Fibroblast of lung (primary cell): ENCODE results near the gene BCAN.

Source experiments
- EZH2 ChIP-seq: IDR thresholded peaks from 2 replicates; pipeline ENCODE4 v1.5.1; 2012; ENCODE audit warnings: low read length, control low read depth, mild to moderate bottlenecking; ENCODE audit errors: missing control alignments
- TF ChIP-seq, protein P1 (sequence below), 2 donors: IDR thresholded peaks in 1 of 2; conservative IDR thresholded peaks in 1 of 2; 1 replicate in 1 of 2; 2 replicates in 1 of 2; pipeline ENCODE4 v1.5.1; 2011 to 2012; ENCODE audit warnings: low read length in 2 of 2, control low read depth in 1 of 2, inconsistent platforms in 1 of 2, low read depth in 1 of 2, mild to moderate bottlenecking in 1 of 2

DNA sequence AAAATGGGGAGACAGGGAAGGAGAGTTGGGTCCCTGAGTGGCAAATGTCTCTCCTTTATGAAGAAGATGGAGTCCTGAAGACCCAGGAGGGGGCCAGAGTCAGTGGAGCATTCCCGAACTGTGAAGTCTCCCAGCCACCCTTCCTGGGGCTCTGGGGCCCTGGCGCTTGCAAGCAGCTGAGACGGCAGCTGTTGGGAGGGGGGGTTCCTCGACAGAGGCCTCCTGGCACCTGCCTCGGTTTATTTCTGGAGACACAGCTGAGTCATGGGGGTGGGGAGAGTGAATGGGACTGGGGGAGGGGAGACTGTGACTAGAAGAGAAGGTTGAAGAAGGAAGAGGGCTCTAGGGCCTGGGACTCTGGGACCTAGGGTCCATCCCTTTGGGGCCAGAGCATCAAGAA is 21.3 kb downstream of the BCAN start:
- no peak for TF ChIP-seq EZH2
- TF ChIP-seq, protein P1, sequence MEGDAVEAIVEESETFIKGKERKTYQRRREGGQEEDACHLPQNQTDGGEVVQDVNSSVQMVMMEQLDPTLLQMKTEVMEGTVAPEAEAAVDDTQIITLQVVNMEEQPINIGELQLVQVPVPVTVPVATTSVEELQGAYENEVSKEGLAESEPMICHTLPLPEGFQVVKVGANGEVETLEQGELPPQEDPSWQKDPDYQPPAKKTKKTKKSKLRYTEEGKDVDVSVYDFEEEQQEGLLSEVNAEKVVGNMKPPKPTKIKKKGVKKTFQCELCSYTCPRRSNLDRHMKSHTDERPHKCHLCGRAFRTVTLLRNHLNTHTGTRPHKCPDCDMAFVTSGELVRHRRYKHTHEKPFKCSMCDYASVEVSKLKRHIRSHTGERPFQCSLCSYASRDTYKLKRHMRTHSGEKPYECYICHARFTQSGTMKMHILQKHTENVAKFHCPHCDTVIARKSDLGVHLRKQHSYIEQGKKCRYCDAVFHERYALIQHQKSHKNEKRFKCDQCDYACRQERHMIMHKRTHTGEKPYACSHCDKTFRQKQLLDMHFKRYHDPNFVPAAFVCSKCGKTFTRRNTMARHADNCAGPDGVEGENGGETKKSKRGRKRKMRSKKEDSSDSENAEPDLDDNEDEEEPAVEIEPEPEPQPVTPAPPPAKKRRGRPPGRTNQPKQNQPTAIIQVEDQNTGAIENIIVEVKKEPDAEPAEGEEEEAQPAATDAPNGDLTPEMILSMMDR (conservative IDR thresholded peaks at IDR 0.05 in 1 of 2, IDR thresholded peaks at IDR 0.05 in 1 of 2; ENCODE audit: low read depth in 1 of 2, low read length in 2 of 2): no peak
